ENCODE results near the gene SIK2.

SIK2 gene

DNA sequence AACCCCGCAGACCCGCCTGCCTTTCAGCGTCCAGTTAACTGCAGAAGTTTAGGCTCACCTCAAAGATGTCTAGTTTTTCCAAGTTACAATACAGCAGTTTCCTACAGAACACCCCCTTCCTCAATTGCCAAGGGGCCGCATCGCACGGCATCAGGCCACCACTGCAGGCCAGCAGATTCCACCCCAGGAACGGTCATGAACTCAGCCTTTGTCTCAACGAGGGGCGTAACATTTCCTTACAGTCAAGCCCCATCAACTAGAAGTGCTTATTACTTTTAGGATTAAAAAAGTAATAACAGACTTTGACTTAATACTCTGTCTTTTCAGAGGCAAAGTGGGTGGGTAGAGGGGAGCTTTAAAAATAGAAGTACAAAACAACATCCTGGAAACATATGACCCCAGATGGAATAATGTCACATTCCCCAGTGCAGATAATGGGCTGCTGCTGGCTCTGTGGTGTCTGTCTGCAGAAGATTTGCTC lies 127.6 kb downstream of the SIK2 start:
- Histone ChIP-seq H3K36me3 (replicated peaks) (no peaks in the 10 kb centered on the region; the same call in 1 of the 2 replicates), H3K4me1 (no peaks in the 10 kb centered on the region), H3K4me3 (no peak overlapping the region), H3K27me3 (ENCODE audit: low read depth) (no peaks in the 10 kb centered on the region), H3K9me3 (no peaks in the 10 kb centered on the region)
- in situ Hi-C loops (cut with MboI; ENCODE audit: low sequenced_read_pairs), result no loop called here
- no peak for DNase-seq (ENCODE audit: low spot score in 2 of 2)

DNA sequence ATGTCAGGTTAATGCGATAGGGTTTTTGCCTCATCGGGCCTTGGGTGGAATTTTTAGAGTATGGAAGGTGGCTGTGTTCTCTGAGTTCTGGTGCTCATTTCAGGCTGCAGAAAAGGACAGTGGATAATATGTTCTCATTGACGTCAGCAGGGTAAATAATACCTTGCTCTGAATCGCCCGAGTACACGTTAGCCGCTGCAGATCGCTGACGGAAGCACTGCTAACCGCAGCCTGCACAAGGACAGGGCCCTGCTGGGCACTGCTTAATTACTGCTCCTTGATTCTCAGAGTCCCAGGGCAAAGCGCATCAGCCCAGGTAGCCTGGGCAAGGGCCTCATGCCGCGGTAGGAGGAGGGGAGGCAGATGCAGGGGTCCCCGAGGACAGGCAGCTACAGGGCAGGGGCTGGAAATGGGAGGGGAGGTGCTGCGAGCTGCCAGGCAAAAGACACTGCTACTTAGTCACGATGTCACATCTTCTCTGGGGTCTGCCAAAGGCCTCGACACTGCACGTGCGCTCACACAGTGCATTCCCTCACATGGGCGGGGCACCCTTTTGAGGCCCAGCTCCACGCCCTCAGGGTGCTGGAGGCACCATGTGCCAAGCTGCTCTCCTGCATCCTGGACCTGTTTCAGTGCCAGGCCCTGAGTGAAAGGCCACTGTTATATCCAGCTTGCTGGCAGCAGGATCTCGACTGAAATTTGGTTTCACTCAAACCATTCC lies 128.8 kb downstream of the SIK2 start:
- Histone ChIP-seq H3K4me1 (no peaks in the 10 kb centered on the region), H3K27me3 (ENCODE audit: low read depth) (no peaks in the 10 kb centered on the region), H3K36me3 (replicated peaks) (no peaks in the 10 kb centered on the region; the same call in 1 of the 2 replicates), H3K9me3 (no peaks in the 10 kb centered on the region), H3K4me3 (no peak overlapping the region)
- in situ Hi-C loops (cut with MboI; ENCODE audit: low sequenced_read_pairs), result no loop called here
- no peak for DNase-seq (ENCODE audit: low spot score in 2 of 2)

DNA sequence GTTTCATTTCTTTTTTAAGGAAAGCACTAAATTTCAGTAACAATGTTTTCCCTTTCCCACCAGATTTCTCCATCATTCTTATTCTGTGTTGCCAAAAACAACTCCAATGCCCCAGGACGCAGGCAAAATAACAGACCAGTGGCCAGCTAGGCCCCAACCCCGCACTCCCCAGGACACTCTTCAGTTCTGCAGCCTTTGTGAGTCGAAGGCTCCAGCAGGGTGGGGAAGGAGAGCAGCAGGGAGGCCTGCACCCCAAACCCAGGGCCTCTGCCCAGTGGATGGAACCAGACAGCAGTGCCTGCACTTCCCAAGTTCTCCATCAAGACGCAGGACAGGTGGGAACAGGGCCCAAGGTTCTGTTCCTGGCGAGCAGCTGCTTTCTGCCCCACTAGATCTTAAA lies 129.6 kb downstream of the SIK2 start:
- no peak for DNase-seq (ENCODE audit: low spot score in 2 of 2)
- no peaks in the 10 kb centered on the region for H3K9me3 ChIP-seq
- no peaks in the 10 kb centered on the region for H3K27me3 ChIP-seq (ENCODE audit: low read depth)
- no peak overlapping the region for H3K4me3 ChIP-seq
- H3K4me1 ChIP-seq, result no peaks in the 10 kb centered on the region
- in situ Hi-C loops (cut with MboI; ENCODE audit: low sequenced_read_pairs), result no loop called here
- H3K36me3 ChIP-seq (replicated peaks), result no peaks in the 10 kb centered on the region

DNA sequence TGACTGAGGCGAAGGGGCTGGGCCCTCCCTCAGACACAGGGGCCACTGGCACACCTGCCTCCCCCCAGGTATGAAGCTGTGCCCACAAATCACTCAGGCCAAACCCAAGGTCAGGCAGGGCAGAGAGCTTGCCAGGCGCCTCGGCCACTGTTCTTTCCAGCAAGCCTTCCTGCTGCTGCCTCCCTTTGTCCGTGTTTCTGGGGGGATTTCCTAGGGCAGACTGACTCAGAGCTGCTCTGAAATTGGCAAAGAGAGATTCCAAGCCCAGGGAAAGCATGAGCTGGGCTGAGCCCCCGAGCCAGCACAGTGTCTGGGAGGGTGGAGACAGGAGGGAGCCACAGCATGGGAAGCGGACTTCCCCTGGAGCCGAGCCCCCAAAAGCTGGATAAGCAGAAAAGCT lies 130.8 kb downstream of the SIK2 start:
- Histone ChIP-seq H3K27me3 (ENCODE audit: low read depth) (no peaks in the 10 kb centered on the region), H3K4me3 (no peak overlapping the region), H3K4me1 (no peaks in the 10 kb centered on the region), H3K9me3 (no peaks in the 10 kb centered on the region), H3K36me3 (replicated peaks) (peaks cover 2% of the 10 kb centered on the region; the same call in 1 of the 2 replicates)
- in situ Hi-C loops (cut with MboI; ENCODE audit: low sequenced_read_pairs), result no loop called here
- no peak for DNase-seq (ENCODE audit: low spot score in 2 of 2)

DNA sequence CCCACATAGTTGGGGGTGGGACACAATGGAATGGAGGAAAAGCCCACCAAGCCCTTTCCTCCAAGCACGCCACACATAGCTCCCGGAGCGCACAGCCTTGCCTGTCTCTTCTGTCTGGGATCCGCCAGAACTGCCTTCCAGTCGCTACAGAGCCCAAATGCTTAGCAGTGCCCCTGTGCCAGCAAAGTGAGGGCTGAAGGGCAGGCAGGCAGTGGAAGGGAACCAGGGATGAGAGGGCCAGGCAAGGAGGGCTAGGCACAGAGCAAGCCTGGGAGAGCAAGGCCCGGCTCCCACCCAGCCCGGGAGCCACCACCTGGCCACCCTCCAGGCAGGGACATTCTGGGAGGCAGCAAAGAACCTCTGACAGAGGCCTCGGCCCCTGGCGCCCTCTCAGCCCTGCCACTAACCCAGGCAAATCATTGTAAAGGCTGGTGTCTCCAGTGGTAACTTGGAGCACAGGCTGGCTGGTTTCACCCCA lies 131.4 kb downstream of the SIK2 start:
- Histone ChIP-seq H3K4me3 (no peak overlapping the region), H3K27me3 (ENCODE audit: low read depth) (no peaks in the 10 kb centered on the region), H3K36me3 (replicated peaks) (peaks cover 2% of the 10 kb centered on the region; the same call in 1 of the 2 replicates), H3K9me3 (no peaks in the 10 kb centered on the region), H3K4me1 (no peaks in the 10 kb centered on the region)
- in situ Hi-C loops (cut with MboI; ENCODE audit: low sequenced_read_pairs), result no loop called here
- no peak for DNase-seq (ENCODE audit: low spot score in 2 of 2)

DNA sequence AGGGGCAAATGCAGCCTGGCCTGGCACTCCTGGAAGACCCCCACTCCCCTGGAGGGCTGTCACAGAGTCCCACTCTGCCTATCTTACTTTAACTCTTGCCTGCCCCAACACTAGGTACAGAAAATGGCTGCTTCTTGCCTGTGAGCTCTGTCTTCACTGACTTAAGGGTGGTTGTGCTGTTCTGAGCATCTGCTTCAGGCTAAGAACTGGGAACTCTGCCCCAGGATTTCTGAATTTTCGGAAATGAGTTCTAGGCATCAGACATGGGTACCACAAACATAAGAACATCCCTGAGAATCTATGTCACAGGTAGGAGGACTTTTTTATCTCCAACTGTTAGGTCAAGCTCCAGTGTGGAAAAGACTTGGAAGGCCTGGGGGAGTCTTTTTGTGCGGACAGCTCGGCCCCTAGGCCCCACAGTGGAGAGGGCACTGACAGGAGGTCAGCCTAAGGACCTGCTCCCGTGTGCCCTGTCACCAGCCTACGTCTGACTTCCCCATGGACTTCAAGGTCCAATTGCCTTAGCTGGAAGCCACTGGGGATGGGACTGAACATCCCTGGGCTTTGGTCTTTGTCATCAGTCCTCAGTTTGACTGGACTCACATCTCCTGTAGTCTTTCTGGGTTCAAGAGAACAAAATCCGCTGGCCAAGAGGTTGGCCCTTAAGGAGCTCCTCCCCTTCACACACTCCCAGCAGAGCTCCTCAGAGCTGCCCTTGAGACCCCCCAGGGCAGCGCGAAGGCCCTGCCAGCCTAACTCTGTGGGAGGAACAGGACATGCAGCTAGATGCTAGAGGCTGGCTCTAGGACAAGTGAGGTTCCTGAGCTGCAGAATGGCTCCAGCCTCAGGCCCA lies 132.1 kb downstream of the SIK2 start:
- DNase-seq (ENCODE audit: low spot score in 2 of 2), result no peak
- Histone ChIP-seq H3K4me3 (no peak overlapping the region), H3K9me3 (no peaks in the 10 kb centered on the region), H3K36me3 (replicated peaks) (peaks cover 2% of the 10 kb centered on the region; the same call in 1 of the 2 replicates), H3K27me3 (ENCODE audit: low read depth) (no peaks in the 10 kb centered on the region), H3K4me1 (no peaks in the 10 kb centered on the region)
- in situ Hi-C loops (cut with MboI; ENCODE audit: low sequenced_read_pairs), result no loop called here

DNA sequence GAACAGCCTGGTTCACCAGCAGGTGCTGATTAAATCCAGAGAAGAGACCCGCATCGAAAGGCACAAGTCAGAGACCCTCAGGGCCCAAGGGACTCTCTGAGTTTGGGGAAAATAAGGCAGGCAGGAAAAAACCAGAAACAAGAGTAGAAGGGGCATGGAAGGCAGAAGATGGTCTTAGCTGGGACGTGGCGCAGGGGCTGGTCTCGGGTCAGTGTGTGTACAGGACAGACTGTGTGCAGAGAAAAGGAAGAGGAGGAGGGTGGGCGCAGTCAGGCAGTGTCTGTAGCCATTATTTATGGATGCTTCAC lies 132.7 kb downstream of the SIK2 start:
- Histone ChIP-seq H3K27me3 (ENCODE audit: low read depth) (no peaks in the 10 kb centered on the region), H3K9me3 (no peaks in the 10 kb centered on the region), H3K36me3 (replicated peaks) (peaks cover 2% of the 10 kb centered on the region; the same call in 1 of the 2 replicates), H3K4me1 (no peaks in the 10 kb centered on the region), H3K4me3 (no peak overlapping the region)
- DNase-seq (ENCODE audit: low spot score in 2 of 2), result no peak
- in situ Hi-C loops (cut with MboI; ENCODE audit: low sequenced_read_pairs), result no loop called here

DNA sequence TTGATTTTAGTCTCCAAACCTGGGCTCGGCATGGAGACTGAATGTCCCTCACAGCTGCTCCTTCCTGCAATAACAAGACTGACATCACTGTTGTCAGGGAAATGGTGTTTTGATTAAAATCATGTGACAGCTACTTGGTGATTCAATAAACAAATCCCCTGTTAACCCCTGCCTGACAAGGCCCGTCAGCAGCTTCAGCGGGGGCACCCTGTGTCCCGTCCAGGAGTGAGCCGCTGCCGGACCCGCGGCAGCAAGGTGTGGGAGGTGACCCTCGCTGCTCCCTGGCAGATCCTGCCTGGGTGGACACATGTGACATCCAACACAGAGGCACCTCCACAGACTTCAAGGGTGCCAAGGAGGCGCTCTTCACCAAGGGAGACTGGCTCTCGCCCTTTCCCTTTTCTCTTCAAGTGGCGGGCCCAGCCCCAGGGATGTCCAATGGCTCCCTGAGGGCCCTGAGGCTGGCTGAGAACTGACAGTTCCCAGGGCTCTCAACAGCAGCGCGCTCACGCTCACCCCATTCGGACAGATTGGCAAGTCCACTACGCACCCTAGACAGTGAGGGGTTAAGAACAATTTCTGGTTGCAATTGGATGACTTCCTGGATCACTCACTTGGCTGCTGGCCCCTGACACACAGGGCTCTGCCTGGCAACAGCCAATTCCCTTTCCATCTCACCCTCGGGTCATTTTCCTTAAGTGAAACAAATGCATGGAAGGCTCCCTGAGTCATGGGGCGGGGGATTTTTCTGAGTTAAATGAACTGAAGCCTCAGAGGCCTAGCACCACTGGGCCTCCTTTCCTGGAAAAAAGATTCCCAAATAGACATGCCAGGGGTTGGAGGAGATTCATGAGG lies 133.2 kb downstream of the SIK2 start:
- Histone ChIP-seq H3K9me3 (no peaks in the 10 kb centered on the region), H3K27me3 (ENCODE audit: low read depth) (no peaks in the 10 kb centered on the region), H3K4me1 (no peaks in the 10 kb centered on the region), H3K4me3 (no peak overlapping the region), H3K36me3 (replicated peaks) (peaks cover 2% of the 10 kb centered on the region)
- in situ Hi-C loops (cut with MboI; ENCODE audit: low sequenced_read_pairs), result no loop called here
- no peak for DNase-seq (ENCODE audit: low spot score in 2 of 2)

DNA sequence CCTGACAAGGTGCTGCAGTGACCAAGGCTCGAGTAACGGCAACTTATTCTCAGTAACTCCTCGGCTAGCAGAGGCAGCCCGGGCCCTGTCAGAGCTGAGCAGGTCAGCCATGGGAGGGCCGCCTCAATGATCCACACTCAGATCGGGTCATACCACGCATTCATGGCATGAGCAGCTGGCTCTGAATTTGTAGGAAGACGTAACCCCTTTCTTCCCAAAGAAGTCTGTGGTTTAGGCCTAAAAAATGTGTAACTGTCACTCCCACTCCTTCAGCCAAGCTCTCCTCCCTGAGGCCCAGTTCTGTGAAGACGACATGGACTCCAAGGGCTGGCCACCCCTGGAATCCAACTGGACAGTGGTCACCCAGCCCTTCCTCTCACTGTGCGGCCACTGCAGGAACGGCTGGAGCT lies 133.9 kb downstream of the SIK2 start:
- Histone ChIP-seq H3K36me3 (replicated peaks) (peaks cover 5% of the 10 kb centered on the region), H3K27me3 (ENCODE audit: low read depth) (no peaks in the 10 kb centered on the region), H3K4me3 (no peak overlapping the region), H3K4me1 (no peaks in the 10 kb centered on the region), H3K9me3 (no peaks in the 10 kb centered on the region)
- in situ Hi-C loops (cut with MboI; ENCODE audit: low sequenced_read_pairs), result no loop called here
- no peak for DNase-seq (ENCODE audit: low spot score in 2 of 2)

DNA sequence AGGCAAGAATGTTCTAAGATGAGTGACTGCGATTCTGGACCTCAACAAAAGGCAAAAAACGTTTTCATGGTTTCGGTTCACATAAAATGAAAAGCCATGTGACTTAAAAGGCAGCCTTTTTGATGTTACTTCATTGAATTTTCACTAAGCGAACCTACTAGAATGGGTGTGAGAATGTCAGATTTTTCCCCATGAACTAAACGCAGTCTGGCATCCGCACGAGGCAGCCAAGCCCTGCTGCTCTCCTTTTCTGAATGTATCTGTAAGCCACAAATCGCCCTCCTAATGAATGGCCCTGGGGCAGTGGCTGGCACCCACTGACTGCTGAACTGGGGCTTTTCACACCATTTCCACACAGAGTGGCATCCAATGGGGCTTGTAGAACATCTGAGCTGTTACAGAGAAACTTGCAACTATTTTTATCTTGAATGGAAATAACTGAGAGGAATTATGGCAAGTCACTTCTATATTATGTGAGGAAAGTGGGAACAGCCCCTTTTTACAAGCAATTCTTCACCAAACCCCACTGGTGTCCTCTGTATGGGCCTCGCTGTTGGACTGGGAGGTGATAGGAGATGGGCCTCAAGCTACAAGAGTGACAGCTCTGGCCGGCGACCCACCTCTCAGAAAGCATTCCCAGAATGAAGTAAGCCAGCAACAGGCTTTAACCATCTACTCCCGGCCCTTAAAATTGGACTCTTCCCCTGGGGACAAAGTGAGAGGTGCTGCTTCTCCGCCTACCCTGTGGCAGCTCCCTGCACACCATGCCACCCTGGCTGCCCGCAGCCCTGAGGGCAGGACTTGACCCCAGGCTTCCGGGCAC lies 134.6 kb downstream of the SIK2 start:
- Histone ChIP-seq H3K9me3 (no peaks in the 10 kb centered on the region), H3K4me1 (no peaks in the 10 kb centered on the region), H3K36me3 (replicated peaks) (peaks cover 11% of the 10 kb centered on the region), H3K4me3 (no peak overlapping the region), H3K27me3 (ENCODE audit: low read depth) (no peaks in the 10 kb centered on the region)
- in situ Hi-C loops (cut with MboI; ENCODE audit: low sequenced_read_pairs), result no loop called here
- no peak for DNase-seq (ENCODE audit: low spot score in 2 of 2)

DNA sequence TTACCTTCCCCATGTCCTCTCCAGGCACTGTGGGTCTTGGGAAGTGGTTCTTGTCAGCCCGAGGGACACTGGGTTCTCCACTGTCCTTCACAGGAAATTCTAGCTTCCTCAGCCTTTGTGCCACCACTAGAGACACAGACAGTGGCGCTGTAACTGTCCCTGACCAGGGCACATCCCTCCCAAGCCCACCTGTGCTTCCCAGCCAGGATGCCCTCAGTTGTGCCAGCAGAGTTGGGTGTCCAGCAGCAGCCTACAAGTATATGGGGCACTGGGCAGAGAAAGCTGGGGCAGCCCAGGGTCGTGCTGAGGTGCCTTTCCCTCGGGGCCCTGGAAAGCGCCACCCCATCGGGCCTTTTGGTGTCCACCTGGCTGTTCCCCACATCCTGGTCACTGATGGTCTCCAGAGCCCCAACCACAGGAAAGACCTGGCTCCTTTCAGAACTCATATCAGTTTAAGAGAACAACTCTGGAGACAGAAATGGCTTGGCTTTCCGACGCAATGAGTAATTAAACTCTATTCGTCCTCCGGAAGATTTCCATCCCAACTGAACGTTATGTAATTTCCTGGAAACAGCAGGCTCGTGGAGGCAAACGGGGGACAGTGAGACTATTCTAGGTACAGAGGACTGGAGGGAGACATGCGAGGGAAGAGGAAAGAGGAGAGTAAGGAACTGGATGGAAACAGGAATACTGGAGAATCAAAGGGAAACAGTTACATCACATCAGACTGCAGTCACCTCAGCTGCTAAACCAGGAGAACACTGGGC lies 135.4 kb downstream of the SIK2 start:
- H3K27me3 ChIP-seq (ENCODE audit: low read depth), result no peaks in the 10 kb centered on the region
- no peaks in the 10 kb centered on the region for H3K4me1 ChIP-seq
- H3K36me3 ChIP-seq (replicated peaks), result peaks cover 19% of the 10 kb centered on the region
- DNase-seq (ENCODE audit: low spot score in 2 of 2), result no peak
- H3K4me3 ChIP-seq, result no peak overlapping the region
- H3K9me3 ChIP-seq, result no peaks in the 10 kb centered on the region
- in situ Hi-C loops (cut with MboI; ENCODE audit: low sequenced_read_pairs), result no loop called here

DNA sequence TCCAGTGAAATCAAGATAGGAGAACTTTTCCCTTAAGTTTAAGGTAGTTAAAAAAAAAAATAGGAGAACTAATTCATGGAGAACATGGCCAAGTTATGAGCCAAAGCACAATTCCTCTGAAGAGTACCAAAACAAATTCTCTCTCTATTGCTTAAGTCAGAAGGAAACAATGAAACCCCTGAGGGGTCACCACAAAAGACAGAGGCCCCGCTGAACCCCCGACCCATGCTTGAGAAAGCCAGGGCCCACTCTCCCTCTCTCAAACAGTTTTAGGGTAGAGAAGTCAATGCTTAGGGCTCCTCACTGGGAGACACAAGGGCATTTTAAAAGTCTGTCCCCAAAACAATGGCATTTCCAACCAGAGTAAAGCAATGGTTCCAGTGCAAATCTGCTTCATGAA lies 137.1 kb downstream of the SIK2 start:
- in situ Hi-C loops (cut with MboI; ENCODE audit: low sequenced_read_pairs), result no loop called here
- Histone ChIP-seq H3K4me3 (no peak overlapping the region), H3K36me3 (replicated peaks) (peaks cover 31% of the 10 kb centered on the region), H3K4me1 (no peaks in the 10 kb centered on the region), H3K9me3 (no peaks in the 10 kb centered on the region), H3K27me3 (ENCODE audit: low read depth) (no peaks in the 10 kb centered on the region)
- no peak for DNase-seq (ENCODE audit: low spot score in 2 of 2)

Data from HAP-1 (cell line).